Subcutaneous abdominal adipose tissue (tissue), 5 donors: ENCODE data around the gene ZNF577.

ENCODE experiments used
- H3K27ac ChIP-seq: one replicate; pipeline ENCODE4 v1.7.0; 2013; ENCODE audit warnings: low read depth, mild to moderate bottlenecking, inconsistent platforms, low read length, moderate library complexity
- H3K27me3 ChIP-seq, 5 donors: one replicate each; pipeline ENCODE4 v1.7.0; 2013; ENCODE audit warnings: low read length in 5 of 5, inconsistent platforms in 1 of 5; ENCODE audit not compliant: control insufficient read depth in 5 of 5, insufficient read depth in 4 of 5
- H3K36me3 ChIP-seq, 5 donors: one replicate each; pipeline ENCODE4 v1.7.0; 2013; ENCODE audit warnings: low read length in 5 of 5; ENCODE audit not compliant: control insufficient read depth in 5 of 5, insufficient read depth in 5 of 5
- H3K4me1 ChIP-seq, 5 donors: one replicate each; pipeline ENCODE4 v1.7.0; 2013; ENCODE audit warnings: low read length in 5 of 5, mild to moderate bottlenecking in 3 of 5, moderate library complexity in 1 of 5; ENCODE audit not compliant: control insufficient read depth in 5 of 5, insufficient read depth in 5 of 5
- H3K4me3 ChIP-seq, 5 donors: one replicate each; pipeline ENCODE4 v1.7.0; 2013; ENCODE audit warnings: low read length in 5 of 5, low read depth in 1 of 5
- H3K9ac ChIP-seq, 5 donors: one replicate each; pipeline ENCODE4 v1.7.0; 2013; ENCODE audit warnings: low read length in 5 of 5, mild to moderate bottlenecking in 4 of 5, moderate library complexity in 3 of 5
- H3K9me3 ChIP-seq, 5 donors: one replicate each; pipeline ENCODE4 v1.7.0; 2013; ENCODE audit warnings: low read length in 5 of 5; ENCODE audit not compliant: control insufficient read depth in 5 of 5
- donor health status: healthy.
- donor health status: healthy.
- donor health status: healthy.
- donor health status: healthy.
- donor health status: healthy.

The ZNF577 gene

GRCh38 chr19:51821921-51822320 lies 65.8 kb downstream of the ZNF577 start:
- H3K27me3 ChIP-seq, result no peaks in the 10 kb centered on the region
- H3K27ac ChIP-seq, result no peak overlapping the region
- H3K4me1 ChIP-seq, result peaks cover 0 to 41% (median 20%) of the 10 kb centered on the region in 5 donors
- H3K4me3 ChIP-seq, result peak overlapping the region in 1 of 5 donors; percentile 10
- no peak overlapping the region for H3K9ac ChIP-seq
- peaks cover 0 to 3% (median 0%) of the 10 kb centered on the region in 5 donors for H3K36me3 ChIP-seq
- peaks cover 0 to 8% (median 0%) of the 10 kb centered on the region in 5 donors for H3K9me3 ChIP-seq

DNA sequence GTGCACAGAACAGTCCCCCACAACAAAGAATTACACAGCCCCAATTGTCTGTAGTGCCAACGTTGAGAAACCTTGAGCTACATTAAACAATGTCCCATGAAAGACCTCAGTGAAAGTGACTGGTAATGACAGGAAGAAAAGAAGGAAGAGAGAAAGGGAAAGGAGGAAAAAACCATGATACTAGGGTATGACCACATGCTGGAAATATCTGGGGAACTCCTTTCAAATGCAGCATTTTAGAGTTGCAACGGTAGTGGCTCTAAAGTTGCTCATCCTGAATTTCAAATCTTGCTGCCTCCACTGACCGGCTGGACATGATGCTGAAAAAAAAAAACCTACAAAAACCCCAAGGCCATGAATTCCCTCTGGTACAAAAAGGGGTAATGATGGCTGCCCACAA lies 66.3 kb downstream of the ZNF577 start:
- Histone ChIP-seq H3K27me3 (no peaks in the 10 kb centered on the region), H3K36me3 (peaks cover 0 to 3% (median 0%) of the 10 kb centered on the region in 5 donors), H3K4me1 (peaks cover 0 to 41% (median 20%) of the 10 kb centered on the region in 5 donors), H3K27ac (no peak overlapping the region), H3K4me3 (no peak overlapping the region), H3K9ac (no peak overlapping the region), H3K9me3 (peaks cover 0 to 3% (median 0%) of the 10 kb centered on the region in 5 donors)
